MCF 10A (cell line): ENCODE results near the gene CDCA4. TPM values are rescaled to one million over a fixed set of nuclear protein-coding genes. Genes with fewer than 3 reads are reported as not detected.

Source experiments
- BruUV-seq: library from RNA; stranded (reverse); fragments of 400-500 nt; replicated peaks from 2 replicates; lab custom pipeline; 2021; lab: Mats Ljungman, UMichigan
- CTCF ChIA-PET: fragments of 300-600 bp; sonication (Branson Sonifier 250); formaldehyde crosslinking; extraction: SDS; loops from one replicate; lab custom pipeline; 2021; ENCODE audit warnings: antibody characterized with exemption, inconsistent platforms; lab: Yijun Ruan, JAX
- POLR2A ChIA-PET: fragments of 300-600, 350-650 bp; sonication (Branson Sonifier 250); formaldehyde crosslinking; extraction: SDS; loops from one replicate; lab custom pipeline; 2020; ENCODE audit warnings: antibody characterized with exemption, inconsistent platforms; lab: Yijun Ruan, JAX
- DNase-seq: peaks from one replicate; pipeline ENCODE4 v3.0.0-alpha.2; 2018; ENCODE audit not compliant: unreplicated experiment
- H3K27ac Mint-ChIP-seq: one replicate; pipeline ENCODE4 v1.8.0; 2022; ENCODE audit warnings: mild to moderate bottlenecking, low read depth, mixed read lengths; ENCODE audit not compliant: unreplicated experiment
- H3K27me3 Mint-ChIP-seq: one replicate; pipeline ENCODE4 v1.8.0; 2022; ENCODE audit warnings: mixed read lengths; ENCODE audit not compliant: insufficient read depth, unreplicated experiment
- H3K36me3 Mint-ChIP-seq: one replicate; pipeline ENCODE4 v1.8.0; 2022; ENCODE audit warnings: mild to moderate bottlenecking, moderate library complexity, mixed read lengths; ENCODE audit not compliant: insufficient read depth, unreplicated experiment
- H3K4me1 Mint-ChIP-seq: one replicate; pipeline ENCODE4 v1.8.0; 2022; ENCODE audit warnings: mixed read lengths; ENCODE audit not compliant: insufficient read depth, unreplicated experiment
- H3K4me3 Mint-ChIP-seq: one replicate; pipeline ENCODE4 v1.8.0; 2022; ENCODE audit warnings: mild to moderate bottlenecking, moderate library complexity, mixed read lengths; ENCODE audit not compliant: unreplicated experiment
- H3K9me3 Mint-ChIP-seq: one replicate; pipeline ENCODE4 v1.8.0; 2022; ENCODE audit warnings: mixed read lengths; ENCODE audit not compliant: unreplicated experiment
- CTCF ChIP-seq: fragments of 200-600 bp; IDR thresholded peaks from one replicate; pipeline ENCODE4 v1.8.0; 2022; ENCODE audit warnings: antibody characterized with exemption, mild to moderate bottlenecking; ENCODE audit not compliant: unreplicated experiment
- intact Hi-C: fragments of 100-400 bp; cut with micrococcal nuclease; formaldehyde crosslinking; loops from 2 replicates; pipeline ENCODE4 v1.14.1; 2022
- total RNA-seq: library from RNA; stranded (reverse); gene quantifications from 2 replicates; pipeline ENCODE4 v1.2.3, GENCODE V29; 2022

The CDCA4 gene
- total RNA-seq, 1 experiment from 2014 or later = 33.0 TPM

GRCh38 chr14:105047283-105048016 is 26.6 kb upstream of the CDCA4 start:
- Mint-ChIP-seq H3K36me3 (no peaks in the 10 kb centered on the region), H3K4me1 (no peaks in the 10 kb centered on the region), H3K4me3 (no peak overlapping the region), H3K9me3 (no peaks in the 10 kb centered on the region), H3K27ac (no peak overlapping the region), H3K27me3 (no peaks in the 10 kb centered on the region)
- no peak for DNase-seq
- TF ChIP-seq CTCF = no peak
- intact Hi-C loops = no loop called here
- POLR2A ChIA-PET = interaction anchor here (1.2 to 2.1 kb wide), 2 partner anchors 26 to 74 kb away, joined by 5 to 9 read pairs; partner anchors contain the start of gene CDCA4
- no TSS peak for BruUV-seq
- CTCF ChIA-PET = interaction anchor here (0.6 to 8.1 kb wide), 9 partner anchors 11 to 131 kb away, joined by 3 to 167 read pairs (median 6); no protein-coding TSS in a partner anchor

- no peaks in the 10 kb centered on the region for H3K4me1 Mint-ChIP-seq
- ChIA-PET POLR2A (interaction anchor here (0.6 to 2.1 kb wide), 4 partner anchors 26 to 79 kb away, joined by 4 to 9 read pairs (median 7); partner anchors contain the start of gene CDCA4), CTCF (interaction anchor here (0.6 to 8.1 kb wide), 25 partner anchors 10 to 368 kb away, joined by 3 to 167 read pairs (median 5); partner anchors contain the start of gene CLBA1)
- DNase-seq = no peak
- no peak overlapping the region for H3K4me3 Mint-ChIP-seq
- H3K36me3 Mint-ChIP-seq = no peaks in the 10 kb centered on the region
- TF ChIP-seq CTCF = no peak
- H3K27ac Mint-ChIP-seq = no peak overlapping the region
- no TSS peak for BruUV-seq
- H3K27me3 Mint-ChIP-seq = no peaks in the 10 kb centered on the region
- no peaks in the 10 kb centered on the region for H3K9me3 Mint-ChIP-seq
- intact Hi-C loops = no loop called here
Measured at GRCh38 chr14:105046891-105047282, 26.0 kb upstream of the CDCA4 start.

- Mint-ChIP-seq H3K36me3 (no peaks in the 10 kb centered on the region), H3K4me3 (no peak overlapping the region), H3K9me3 (no peaks in the 10 kb centered on the region), H3K27me3 (no peaks in the 10 kb centered on the region), H3K4me1 (no peaks in the 10 kb centered on the region), H3K27ac (no peak overlapping the region)
- peak; percentile 79 for DNase-seq
- intact Hi-C loops = loop anchor here (1.0 kb wide), 3 partner anchors 70 to 150 kb away; no protein-coding TSS in a partner anchor
- BruUV-seq = no TSS peak
- ChIA-PET POLR2A (interaction anchor here (1.0 to 5.4 kb wide), 9 partner anchors 14 to 78 kb away, joined by 3 to 39 read pairs (median 7); partner anchors contain the start of gene CDCA4), CTCF (interaction anchor here (0.6 to 8.1 kb wide), 41 partner anchors 9 to 277 kb away, joined by 3 to 167 read pairs (median 5); partner anchors contain the start of genes CDCA4, CLBA1 and PLD4)
- peak; percentile 100 for TF ChIP-seq CTCF
Measured at GRCh38 chr14:105045710-105046326, 24.9 kb upstream of the CDCA4 start.

- H3K36me3 Mint-ChIP-seq = no peaks in the 10 kb centered on the region
- H3K4me3 Mint-ChIP-seq = no peak overlapping the region
- no peaks in the 10 kb centered on the region for H3K4me1 Mint-ChIP-seq
- H3K27me3 Mint-ChIP-seq = no peaks in the 10 kb centered on the region
- H3K27ac Mint-ChIP-seq = no peak overlapping the region
- ChIA-PET CTCF (interaction anchor here (0.6 to 8.1 kb wide), 10 partner anchors 8 to 110 kb away, joined by 3 to 167 read pairs (median 4); no protein-coding TSS in a partner anchor), POLR2A (interaction anchor here (0.9 to 5.4 kb wide), 5 partner anchors 11 to 70 kb away, joined by 3 to 39 read pairs (median 5); no protein-coding TSS in a partner anchor)
- no peak for TF ChIP-seq CTCF
- intact Hi-C loops = no loop called here
- BruUV-seq = no TSS peak
- H3K9me3 Mint-ChIP-seq = no peaks in the 10 kb centered on the region
- DNase-seq = no peak
Measured at GRCh38 chr14:105043641-105044040, 22.8 kb upstream of the CDCA4 start.
